DND-41 (cell line): ENCODE results near the gene RYR3.

ENCODE experiments used
- ATAC-seq: fragments of 200-7000 bp; cut with Tn5 transposase; 3 replicates; pipeline ENCODE4 v1.9.1; 2021; ENCODE audit warnings: low read depth; ENCODE audit not compliant: insufficient read depth
- DNase-seq: peaks from one replicate; pipeline ENCODE4 v3.0.0-alpha.2; 2020
- H2AFZ ChIP-seq: 2 replicates; pipeline ENCODE4 v1.6.0; 2012; ENCODE audit warnings: low read depth, low read length
- H3K27ac ChIP-seq: 2 replicates; pipeline ENCODE4 v1.5.1; 2012; ENCODE audit warnings: low read length, inconsistent platforms
- H3K27me3 ChIP-seq: fragments of 200-600 bp; sonication (generic); 2 replicates; pipeline ENCODE4 v1.6.0; 2012; ENCODE audit warnings: low read length, mild to moderate bottlenecking, inconsistent platforms; ENCODE audit not compliant: insufficient read depth, poor library complexity
- H3K36me3 ChIP-seq: 2 replicates; pipeline ENCODE4 v1.5.1; 2012; ENCODE audit warnings: low read length, inconsistent platforms; ENCODE audit not compliant: insufficient read depth
- H3K4me1 ChIP-seq: 2 replicates; pipeline ENCODE4 v1.5.1; 2012; ENCODE audit warnings: mild to moderate bottlenecking, low read length; ENCODE audit not compliant: insufficient read depth
- H3K4me2 ChIP-seq: 2 replicates; pipeline ENCODE4 v1.6.0; 2012; ENCODE audit warnings: mild to moderate bottlenecking, moderate library complexity, low read length, inconsistent platforms; ENCODE audit not compliant: insufficient read depth
- H3K4me3 ChIP-seq, 2 experiments: fragments of 200-600 bp in 1 of 2; shearing (Covaris generic) in 1 of 2; 2 replicates each; pipeline ENCODE4 v1.5.1; 2012 to 2016; ENCODE audit warnings: inconsistent platforms in 2 of 2, low read length in 2 of 2, mild to moderate bottlenecking in 2 of 2, low read depth in 1 of 2, moderate library complexity in 1 of 2
- H3K79me2 ChIP-seq: 2 replicates; pipeline ENCODE4 v1.6.0; 2012; ENCODE audit warnings: low read length, inconsistent platforms; ENCODE audit not compliant: insufficient read depth
- H3K9ac ChIP-seq: 2 replicates; pipeline ENCODE4 v1.6.0; 2012; ENCODE audit warnings: low read depth, mild to moderate bottlenecking, inconsistent platforms, low read length, moderate library complexity
- H3K9me3 ChIP-seq: 2 replicates; pipeline ENCODE4 v1.5.1; 2012; ENCODE audit warnings: low read length, moderate library complexity, mild to moderate bottlenecking, inconsistent platforms; ENCODE audit not compliant: insufficient read depth, severe bottlenecking
- H4K20me1 ChIP-seq: 2 replicates; pipeline ENCODE4 v1.6.0; 2012; ENCODE audit warnings: low read length; ENCODE audit not compliant: insufficient read depth
- EZH2 ChIP-seq: IDR thresholded peaks from 3 replicates; pipeline ENCODE4 v1.6.1; 2012; ENCODE audit warnings: borderline replicate concordance, low read depth, mild to moderate bottlenecking, moderate library complexity, low read length, inconsistent platforms; ENCODE audit not compliant: severe bottlenecking
- TF ChIP-seq, protein P1 (sequence below): IDR thresholded peaks from 2 replicates; pipeline ENCODE4 v1.5.1; 2012; ENCODE audit warnings: borderline replicate concordance, low read length, moderate library complexity, mild to moderate bottlenecking; ENCODE audit not compliant: poor library complexity, severe bottlenecking; ENCODE audit errors: extremely low read depth

The RYR3 gene

DNA sequence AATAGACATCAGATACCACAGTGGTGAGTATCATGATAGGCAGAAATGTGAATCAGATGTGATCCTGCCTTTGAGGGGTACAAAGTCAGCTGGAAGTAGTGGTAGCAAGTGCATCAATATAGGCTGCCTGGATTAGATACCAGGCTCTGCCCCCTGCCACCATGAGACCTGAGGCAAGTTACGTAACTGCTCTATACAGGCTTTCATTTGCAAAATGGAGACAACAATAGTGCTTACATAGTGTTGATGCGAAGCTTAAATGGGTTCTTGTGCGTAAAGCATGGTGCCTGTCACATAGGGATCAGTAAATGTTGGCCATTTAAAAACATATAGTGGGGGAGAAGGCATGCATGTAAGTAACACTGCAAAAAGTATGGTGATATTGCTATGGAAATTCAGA lies 158.0 kb downstream of the RYR3 start:
- DNase-seq (no peak), ATAC-seq (no peak)
- H3K79me2 ChIP-seq: no peaks in the 10 kb centered on the region
- H3K27me3 ChIP-seq: no peaks in the 10 kb centered on the region
- no peak overlapping the region for H2AFZ ChIP-seq
- TF ChIP-seq, protein P1, sequence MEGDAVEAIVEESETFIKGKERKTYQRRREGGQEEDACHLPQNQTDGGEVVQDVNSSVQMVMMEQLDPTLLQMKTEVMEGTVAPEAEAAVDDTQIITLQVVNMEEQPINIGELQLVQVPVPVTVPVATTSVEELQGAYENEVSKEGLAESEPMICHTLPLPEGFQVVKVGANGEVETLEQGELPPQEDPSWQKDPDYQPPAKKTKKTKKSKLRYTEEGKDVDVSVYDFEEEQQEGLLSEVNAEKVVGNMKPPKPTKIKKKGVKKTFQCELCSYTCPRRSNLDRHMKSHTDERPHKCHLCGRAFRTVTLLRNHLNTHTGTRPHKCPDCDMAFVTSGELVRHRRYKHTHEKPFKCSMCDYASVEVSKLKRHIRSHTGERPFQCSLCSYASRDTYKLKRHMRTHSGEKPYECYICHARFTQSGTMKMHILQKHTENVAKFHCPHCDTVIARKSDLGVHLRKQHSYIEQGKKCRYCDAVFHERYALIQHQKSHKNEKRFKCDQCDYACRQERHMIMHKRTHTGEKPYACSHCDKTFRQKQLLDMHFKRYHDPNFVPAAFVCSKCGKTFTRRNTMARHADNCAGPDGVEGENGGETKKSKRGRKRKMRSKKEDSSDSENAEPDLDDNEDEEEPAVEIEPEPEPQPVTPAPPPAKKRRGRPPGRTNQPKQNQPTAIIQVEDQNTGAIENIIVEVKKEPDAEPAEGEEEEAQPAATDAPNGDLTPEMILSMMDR: no peak
- no peak for TF ChIP-seq EZH2
- no peak overlapping the region for H3K4me3 ChIP-seq
- no peaks in the 10 kb centered on the region for H3K4me1 ChIP-seq
- no peak overlapping the region for H3K27ac ChIP-seq
- H3K36me3 ChIP-seq: no peaks in the 10 kb centered on the region
- H3K9ac ChIP-seq: no peak overlapping the region
- no peak overlapping the region for H3K4me2 ChIP-seq
- no peaks in the 10 kb centered on the region for H3K9me3 ChIP-seq
- no peaks in the 10 kb centered on the region for H4K20me1 ChIP-seq

DNA sequence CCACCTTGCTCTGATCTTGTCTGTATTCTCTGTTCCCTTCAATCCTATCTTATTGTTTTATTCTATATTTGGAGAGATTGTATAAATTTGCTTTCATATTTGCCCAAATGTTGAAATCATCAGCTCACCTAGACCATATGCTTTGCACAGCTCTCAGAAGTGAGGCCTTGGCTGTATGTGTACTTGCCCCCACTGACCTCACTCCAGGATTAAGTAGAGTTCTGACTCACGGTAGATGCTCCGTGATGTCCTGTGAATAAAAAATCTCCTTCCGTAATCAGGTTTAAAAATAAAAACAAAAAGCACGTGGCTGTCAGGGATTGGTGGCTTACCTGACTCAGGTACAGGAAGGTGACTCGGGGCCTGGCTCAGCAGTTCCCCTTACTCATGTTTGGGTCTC lies 162.2 kb downstream of the RYR3 start:
- H3K79me2 ChIP-seq: no peaks in the 10 kb centered on the region
- no peaks in the 10 kb centered on the region for H3K36me3 ChIP-seq
- no peaks in the 10 kb centered on the region for H3K27me3 ChIP-seq
- H3K9ac ChIP-seq: no peak overlapping the region
- TF ChIP-seq EZH2: no peak
- TF ChIP-seq, protein P1: no peak
- no peak overlapping the region for H3K27ac ChIP-seq
- DNase-seq (no peak), ATAC-seq (no peak)
- no peak overlapping the region for H3K4me3 ChIP-seq
- H2AFZ ChIP-seq: no peak overlapping the region
- H3K4me2 ChIP-seq: no peak overlapping the region
- no peaks in the 10 kb centered on the region for H3K9me3 ChIP-seq
- H4K20me1 ChIP-seq: no peaks in the 10 kb centered on the region
- no peaks in the 10 kb centered on the region for H3K4me1 ChIP-seq

DNA sequence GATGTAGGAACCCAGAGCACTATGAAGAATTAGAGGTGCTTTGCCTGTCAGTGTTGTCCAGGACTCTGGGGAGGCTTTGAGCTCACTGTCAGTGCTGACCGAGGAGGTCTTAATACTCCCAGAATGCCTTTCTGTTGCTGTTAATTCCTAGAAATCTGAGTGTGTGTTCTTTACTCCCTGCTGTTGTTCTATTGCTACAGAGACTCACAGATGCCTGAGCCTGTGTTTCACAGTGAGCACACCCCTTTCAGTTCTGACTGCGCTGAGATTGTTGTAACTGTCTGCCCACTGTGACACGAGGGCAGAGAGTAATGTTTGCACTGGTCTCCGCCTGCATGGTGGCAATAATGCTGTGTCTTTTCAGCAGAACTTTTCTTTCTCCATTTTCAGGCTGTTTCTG lies 162.9 kb downstream of the RYR3 start:
- ATAC-seq: no peak
- Histone ChIP-seq H4K20me1 (no peaks in the 10 kb centered on the region), H3K4me3 (no peak overlapping the region), H3K4me1 (no peaks in the 10 kb centered on the region), H2AFZ (no peak overlapping the region), H3K27me3 (no peaks in the 10 kb centered on the region), H3K4me2 (no peak overlapping the region), H3K36me3 (no peaks in the 10 kb centered on the region), H3K27ac (no peak overlapping the region), H3K79me2 (no peaks in the 10 kb centered on the region), H3K9ac (no peak overlapping the region), H3K9me3 (no peaks in the 10 kb centered on the region)
- TF ChIP-seq EZH2: no peak
- TF ChIP-seq, protein P1: no peak
- no peak for DNase-seq

DNA sequence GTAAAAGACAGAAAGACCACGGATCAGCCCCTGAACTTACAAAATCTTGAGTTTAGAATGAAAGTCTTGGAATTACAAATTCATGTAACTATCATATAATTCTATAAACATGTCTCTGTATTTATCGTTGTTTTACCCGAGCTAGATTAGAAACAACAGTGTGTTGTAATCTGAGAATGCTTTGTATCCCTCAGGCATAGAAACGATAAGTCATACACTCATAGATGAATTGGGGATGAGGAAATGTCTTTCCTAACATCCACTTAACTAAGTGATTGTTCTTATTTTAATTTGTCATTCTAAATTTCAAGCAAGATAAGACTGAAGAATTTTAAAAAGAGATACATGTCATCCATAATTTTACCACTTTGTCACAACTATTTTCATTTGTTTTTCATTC lies 165.3 kb downstream of the RYR3 start:
- H3K4me3 ChIP-seq: no peak overlapping the region
- H3K27me3 ChIP-seq: no peaks in the 10 kb centered on the region
- TF ChIP-seq EZH2: no peak
- TF ChIP-seq, protein P1: no peak
- H3K9me3 ChIP-seq: no peaks in the 10 kb centered on the region
- no peak for DNase-seq
- no peaks in the 10 kb centered on the region for H3K79me2 ChIP-seq
- no peaks in the 10 kb centered on the region for H3K36me3 ChIP-seq
- no peak overlapping the region for H3K4me2 ChIP-seq
- H3K4me1 ChIP-seq: no peaks in the 10 kb centered on the region
- no peaks in the 10 kb centered on the region for H4K20me1 ChIP-seq
- no peak overlapping the region for H3K27ac ChIP-seq
- no peak for ATAC-seq
- H2AFZ ChIP-seq: no peak overlapping the region
- H3K9ac ChIP-seq: no peak overlapping the region
